A172 (cell line): ENCODE results near the gene OSCAR. TPM values are rescaled to one million over a fixed set of nuclear protein-coding genes. Genes with fewer than 3 reads are reported as not detected.

Experiments used
- DNase-seq: peaks from one replicate; pipeline ENCODE4 v3.0.0-alpha.2; 2015; ENCODE audit warnings: low spot score
- total RNA-seq: library from RNA; depleted of rRNA; stranded (reverse); fragments of >200 nt; shearing (Covaris generic); gene quantifications from 2 replicates; pipeline ENCODE4 v1.2.3, GENCODE V29; 2014; rRNA removed

The OSCAR gene
- total RNA-seq: 0.41 TPM in 1 of 2 replicates, not detected in the other

GRCh38 chr19:54100561-54100960 is at the start of gene OSCAR:
TSS of gene OSCAR (minus strand) at chr19:54100803. CDS start at chr19:54100792, 11 bp downstream.
- DNase-seq: no peak

GRCh38 chr19:54149021-54149812 is 48.6 kb upstream of the OSCAR start:
- no peak for DNase-seq

GRCh38 chr19:54148158-54148557 is 47.6 kb upstream of the OSCAR start:
- DNase-seq: no peak

- no peak for DNase-seq
Measured at GRCh38 chr19:54147676-54148075, 47.1 kb upstream of the OSCAR start.

- DNase-seq: no peak
Measured at GRCh38 chr19:54145541-54146158, 45.0 kb upstream of the OSCAR start.

- no peak for DNase-seq
Measured at GRCh38 chr19:54142166-54142780, 41.7 kb upstream of the OSCAR start.

GRCh38 chr19:54141356-54141755 is 40.8 kb upstream of the OSCAR start:
- no peak for DNase-seq

GRCh38 chr19:54138489-54139256 is 38.1 kb upstream of the OSCAR start:
- no peak for DNase-seq

- DNase-seq: no peak
Measured at GRCh38 chr19:54137699-54138488, 37.3 kb upstream of the OSCAR start, which contains the start of gene CNOT3. TSS of gene CNOT3 (plus strand) at chr19:54137762. CDS start at chr19:54142979, 5,217 bp downstream.

- DNase-seq: peak; percentile 100
Measured at GRCh38 chr19:54136864-54137698, 36.5 kb upstream of the OSCAR start.

GRCh38 chr19:54136086-54136863 is 35.7 kb upstream of the OSCAR start:
- no peak for DNase-seq

- DNase-seq: no peak
Measured at GRCh38 chr19:54133957-54134590, 33.5 kb upstream of the OSCAR start.

- DNase-seq: peak; percentile 74
Measured at GRCh38 chr19:54133312-54133956, 32.8 kb upstream of the OSCAR start.

GRCh38 chr19:54129617-54129996 is 29.0 kb upstream of the OSCAR start:
- no peak for DNase-seq

GRCh38 chr19:54128796-54129616 is 28.4 kb upstream of the OSCAR start:
- no peak for DNase-seq

GRCh38 chr19:54128441-54128725 is 27.8 kb upstream of the OSCAR start:
- no peak for DNase-seq

GRCh38 chr19:54127688-54128440 is 27.3 kb upstream of the OSCAR start:
- DNase-seq: no peak
